IMR-90 (cell line): ENCODE data around the gene TUBA1A. TPM values are rescaled to one million over a fixed set of nuclear protein-coding genes. Genes with fewer than 3 reads are reported as not detected.

Source experiments
- ATAC-seq: fragments of 200-7000 bp; cut with Tn5 transposase; 2 replicates; pipeline ENCODE4 v1.9.1; 2020; ENCODE audit warnings: low read depth, mild to moderate bottlenecking, moderate library complexity
- BruUV-seq: library from RNA; stranded (reverse); fragments of 400-500 nt; replicated peaks from 2 replicates; lab custom pipeline; 2021; lab: Mats Ljungman, UMichigan
- CTCF ChIA-PET: fragments of 300-600 bp; formaldehyde crosslinking; extraction: SDS; loops from one replicate; lab custom pipeline; 2021; ENCODE audit warnings: antibody characterized with exemption; lab: Yijun Ruan, JAX
- POLR2A ChIA-PET: fragments of 300-600 bp; sonication (Branson Sonifier 250); formaldehyde crosslinking; loops from one replicate; lab custom pipeline; 2022; ENCODE audit warnings: antibody characterized with exemption; ENCODE audit not compliant: unreplicated experiment; lab: Charles Lee
- DNase-seq: peaks from one replicate; pipeline ENCODE4 v3.0.0; 2013
- H2AFZ ChIP-seq: replicated peaks from 2 replicates; pipeline ENCODE3; 2013; ENCODE audit warnings: low read length, mild to moderate bottlenecking; ENCODE audit not compliant: poor library complexity
- H2AK5ac ChIP-seq: 2 replicates; pipeline ENCODE4 v1.6.1; 2013; ENCODE audit warnings: low read depth, low read length, inconsistent platforms
- H2AK9ac ChIP-seq: replicated peaks from 2 replicates; pipeline ENCODE3; 2013; ENCODE audit warnings: mild to moderate bottlenecking, low read depth, low read length, moderate library complexity; ENCODE audit not compliant: poor library complexity
- H2BK120ac ChIP-seq: 2 replicates; pipeline ENCODE4 v1.6.1; 2013; ENCODE audit warnings: low read depth, low read length, inconsistent platforms
- H2BK15ac ChIP-seq: 3 replicates; pipeline ENCODE4 v1.6.1; 2013; ENCODE audit warnings: low read depth, low read length, inconsistent platforms
- H2BK20ac ChIP-seq: 2 replicates; pipeline ENCODE4 v1.6.1; 2013; ENCODE audit warnings: low read depth, mild to moderate bottlenecking, inconsistent platforms, low read length, moderate library complexity
- H2BK5ac ChIP-seq: 2 replicates; pipeline ENCODE4 v1.6.1; 2013; ENCODE audit warnings: mild to moderate bottlenecking, low read depth, low read length, inconsistent platforms; ENCODE audit not compliant: poor library complexity, severe bottlenecking
- H3K14ac ChIP-seq: replicated peaks from 2 replicates; pipeline ENCODE4 v1.6.1; 2013; ENCODE audit warnings: low read depth, low read length, inconsistent platforms
- H3K18ac ChIP-seq: 2 replicates; pipeline ENCODE4 v1.6.1; 2013; ENCODE audit warnings: low read depth, low read length, control low read depth
- H3K23ac ChIP-seq: 2 replicates; pipeline ENCODE4 v1.6.1; 2013; ENCODE audit warnings: low read depth, low read length, inconsistent platforms
- H3K27ac ChIP-seq: 2 replicates; pipeline ENCODE4 v1.5.1; 2013; ENCODE audit warnings: mild to moderate bottlenecking, control low read depth, low read length; ENCODE audit not compliant: insufficient read depth
- H3K27me3 ChIP-seq: 2 replicates; pipeline ENCODE4 v1.6.1; 2013; ENCODE audit warnings: low read length; ENCODE audit not compliant: control insufficient read depth, insufficient read depth
- H3K36me3 ChIP-seq: 2 replicates; pipeline ENCODE4 v1.6.1; 2013; ENCODE audit warnings: low read length, mixed read lengths; ENCODE audit not compliant: control insufficient read depth, insufficient read depth
- H3K4ac ChIP-seq: 2 replicates; pipeline ENCODE4 v1.6.1; 2013; ENCODE audit warnings: low read depth, low read length, inconsistent platforms
- H3K4me1 ChIP-seq: 2 replicates; pipeline ENCODE4 v1.6.1; 2013; ENCODE audit warnings: low read length, mixed read lengths; ENCODE audit not compliant: control insufficient read depth, insufficient read depth
- H3K4me2 ChIP-seq: 2 replicates; pipeline ENCODE4 v1.6.1; 2013; ENCODE audit warnings: low read depth, mild to moderate bottlenecking, control low read depth, low read length, moderate library complexity
- H3K4me3 ChIP-seq: 2 replicates; pipeline ENCODE4 v1.5.1; 2013; ENCODE audit warnings: low read depth, mild to moderate bottlenecking, control low read depth, low read length, moderate library complexity; ENCODE audit not compliant: insufficient read depth
- H3K56ac ChIP-seq: 2 replicates; pipeline ENCODE4 v1.6.1; 2013; ENCODE audit warnings: low read length, inconsistent platforms; ENCODE audit not compliant: insufficient read depth; ENCODE audit errors: extremely low read depth
- H3K79me1 ChIP-seq, 2 experiments: 2 replicates each; pipeline ENCODE4 v1.6.1; 2013; ENCODE audit warnings: low read length in 2 of 2, inconsistent platforms in 1 of 2, low read depth in 1 of 2
- H3K9ac ChIP-seq: 2 replicates; pipeline ENCODE4 v1.6.1; 2013; ENCODE audit warnings: low read depth, low read length, control low read depth
- H3K9me1 ChIP-seq: 2 replicates; pipeline ENCODE4 v1.6.1; 2013; ENCODE audit warnings: low read length, inconsistent platforms; ENCODE audit not compliant: insufficient read depth
- H3K9me3 ChIP-seq: 2 replicates; pipeline ENCODE4 v1.6.1; 2013; ENCODE audit warnings: low read length; ENCODE audit not compliant: control insufficient read depth, insufficient read depth
- H4K20me1 ChIP-seq: 2 replicates; pipeline ENCODE4 v1.6.1; 2013; ENCODE audit warnings: low read length, inconsistent platforms; ENCODE audit not compliant: insufficient read depth
- H4K5ac ChIP-seq: 2 replicates; pipeline ENCODE4 v1.6.1; 2013; ENCODE audit warnings: mild to moderate bottlenecking, low read depth, low read length, control low read depth
- H4K8ac ChIP-seq, 2 experiments: 2 replicates each; pipeline ENCODE4 v1.6.1; 2013; ENCODE audit warnings: low read depth in 2 of 2, low read length in 2 of 2, control low read depth in 1 of 2, inconsistent platforms in 1 of 2
- H4K91ac ChIP-seq: 2 replicates; pipeline ENCODE4 v1.6.1; 2013; ENCODE audit warnings: low read depth, low read length, inconsistent platforms; ENCODE audit not compliant: insufficient read depth
- CEBPB ChIP-seq: IDR thresholded peaks from 2 replicates; pipeline ENCODE4 v1.6.1; 2012; ENCODE audit warnings: low read depth, low read length, improper control_type of control experiment
- WGBS, 2 experiments: methylation state at CpG; one replicate each; pipeline versions ENCODE4 v1.1.5 to v1.1.7; 2013; ENCODE audit warnings: missing lambda C conversion rate in 2 of 2; ENCODE audit not compliant: insufficient read length in 1 of 2; ENCODE audit errors: extremely low coverage in 2 of 2; 5-methylcytosine and 5-hydroxymethylcytosine counted together
- dilution Hi-C: fragments of 300-500 bp; cut with HindIII; formaldehyde crosslinking; loops from one replicate; pipeline ENCODE4 v1.14.3; 2018; ENCODE audit warnings: low sequenced_read_pairs; ENCODE audit not compliant: unreplicated experiment
- in situ Hi-C: fragments of 300-500 bp; cut with MboI; formaldehyde crosslinking; loops from 3 replicates; pipeline ENCODE4 v1.14.3; 2019; ENCODE audit warnings: low sequenced_read_pairs, inconsistent platforms, mixed read lengths
- intact Hi-C: fragments of 100-400 bp; cut with micrococcal nuclease; formaldehyde crosslinking; loops from 2 replicates; pipeline ENCODE4 v1.10.0; 2022
- polyA plus RNA-seq, 3 experiments: library from polyadenylated mRNA; depleted of rRNA; stranded (reverse); fragments of >200 nt; gene quantifications; 2 replicates each; pipeline ENCODE4 v1.2.3, GENCODE V29; 2012; ENCODE audit warnings: low replicate concordance in 1 of 3
- total RNA-seq: library from RNA; depleted of rRNA; stranded (reverse); fragments of >200 nt; gene quantifications from 2 replicates; pipeline ENCODE4 v1.2.3, GENCODE V29; 2012
- TF ChIP-seq, protein P1 (sequence below): fragments of 150-350 bp; IDR thresholded peaks from 2 replicates; pipeline ENCODE4 v1.6.1; 2017; ENCODE audit warnings: mild to moderate bottlenecking, antibody characterized with exemption, low read length, low read depth

The TUBA1A gene
- total and polyA plus RNA-seq, 2 of the 4 experiments (the other 2 are of a cell fraction): 2,105 to 2,832 TPM

DNA sequence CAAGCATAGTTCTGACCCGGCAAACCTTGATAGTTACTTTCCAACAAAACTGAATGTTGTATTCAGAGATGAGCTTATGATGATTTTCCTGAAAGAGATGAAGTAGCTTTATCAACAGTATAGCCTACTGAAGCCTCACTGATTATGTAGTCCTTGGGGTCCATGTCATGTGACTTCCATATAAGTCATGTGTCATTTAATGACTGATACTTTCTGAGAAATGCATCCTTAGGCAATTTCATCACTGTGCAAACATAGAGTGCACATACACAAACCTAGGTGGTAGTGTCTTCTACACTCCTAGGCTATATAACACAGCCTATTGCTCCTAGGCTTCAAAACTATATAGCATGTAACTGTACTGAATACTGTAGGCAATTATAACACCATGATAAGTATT is 47.5 kb upstream of the TUBA1A start:
- H2BK20ac ChIP-seq: no peak overlapping the region
- ChIA-PET POLR2A (interaction anchor here (0.6 kb wide), 1 partner anchor 106 kb away, joined by 3 read pairs; the partner anchor contains the start of gene TUBA1B), CTCF (no interaction called here)
- H3K4me3 ChIP-seq: no peak overlapping the region
- H3K27ac ChIP-seq: no peak overlapping the region
- no peak overlapping the region for H3K4ac ChIP-seq
- no peak overlapping the region for H4K5ac ChIP-seq
- H3K14ac ChIP-seq: no peak overlapping the region
- dilution Hi-C loops: no loop called here
- H4K20me1 ChIP-seq: no peaks in the 10 kb centered on the region
- peaks cover 15% of the 10 kb centered on the region for H3K9me1 ChIP-seq
- H2BK5ac ChIP-seq: no peak overlapping the region
- H3K79me1 ChIP-seq: peaks cover 7 to 22% of the 10 kb centered on the region in 2 experiments; a peak in 3 of 4 replicates
- no peak overlapping the region for H3K4me2 ChIP-seq
- H3K9me3 ChIP-seq: no peaks in the 10 kb centered on the region
- intact Hi-C loops: no loop called here
- H3K23ac ChIP-seq: no peak overlapping the region
- in situ Hi-C loops: loop anchor here (5.0 to 10.0 kb wide), 2 partner anchors 52 to 174 kb away; partner anchors contain the start of genes KMT2D and TUBA1A
- H2AK5ac ChIP-seq: no peak overlapping the region
- WGBS, 2 experiments: no CpG with 5 or more reads among the region's 1 CpG
- ATAC-seq (no peak), DNase-seq (no peak)
- no peak overlapping the region for H3K9ac ChIP-seq
- H4K91ac ChIP-seq: no peak overlapping the region
- H3K18ac ChIP-seq: no peak overlapping the region
- TF ChIP-seq, protein P1, sequence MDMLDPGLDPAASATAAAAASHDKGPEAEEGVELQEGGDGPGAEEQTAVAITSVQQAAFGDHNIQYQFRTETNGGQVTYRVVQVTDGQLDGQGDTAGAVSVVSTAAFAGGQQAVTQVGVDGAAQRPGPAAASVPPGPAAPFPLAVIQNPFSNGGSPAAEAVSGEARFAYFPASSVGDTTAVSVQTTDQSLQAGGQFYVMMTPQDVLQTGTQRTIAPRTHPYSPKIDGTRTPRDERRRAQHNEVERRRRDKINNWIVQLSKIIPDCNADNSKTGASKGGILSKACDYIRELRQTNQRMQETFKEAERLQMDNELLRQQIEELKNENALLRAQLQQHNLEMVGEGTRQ: peak; percentile 65
- no peak for TF ChIP-seq CEBPB
- H3K36me3 ChIP-seq: no peaks in the 10 kb centered on the region
- H2AK9ac ChIP-seq: no peak overlapping the region
- no peak overlapping the region for H2AFZ ChIP-seq
- no peak overlapping the region for H2BK15ac ChIP-seq
- H3K27me3 ChIP-seq: no peaks in the 10 kb centered on the region
- no TSS peak for BruUV-seq
- H2BK120ac ChIP-seq: no peak overlapping the region
- no peak overlapping the region for H4K8ac ChIP-seq
- H3K4me1 ChIP-seq: peaks cover 16% of the 10 kb centered on the region
- no peak overlapping the region for H3K56ac ChIP-seq
